Measurements from ENCODE around the gene ACSL6.

ACSL6 gene

GRCh38 chr5:131994090-131994489, 17.4 kb downstream of the ACSL6 start:
- no peak for TF ChIP-seq ZFX (IDR thresholded peaks at IDR 0.05)
- no peak overlapping the region for H3K27ac ChIP-seq

GRCh38 chr5:131993676-131994075, 17.8 kb downstream of the ACSL6 start:
- no peak for TF ChIP-seq ZFX (IDR thresholded peaks at IDR 0.05)
- TF ChIP-seq, protein P1, sequence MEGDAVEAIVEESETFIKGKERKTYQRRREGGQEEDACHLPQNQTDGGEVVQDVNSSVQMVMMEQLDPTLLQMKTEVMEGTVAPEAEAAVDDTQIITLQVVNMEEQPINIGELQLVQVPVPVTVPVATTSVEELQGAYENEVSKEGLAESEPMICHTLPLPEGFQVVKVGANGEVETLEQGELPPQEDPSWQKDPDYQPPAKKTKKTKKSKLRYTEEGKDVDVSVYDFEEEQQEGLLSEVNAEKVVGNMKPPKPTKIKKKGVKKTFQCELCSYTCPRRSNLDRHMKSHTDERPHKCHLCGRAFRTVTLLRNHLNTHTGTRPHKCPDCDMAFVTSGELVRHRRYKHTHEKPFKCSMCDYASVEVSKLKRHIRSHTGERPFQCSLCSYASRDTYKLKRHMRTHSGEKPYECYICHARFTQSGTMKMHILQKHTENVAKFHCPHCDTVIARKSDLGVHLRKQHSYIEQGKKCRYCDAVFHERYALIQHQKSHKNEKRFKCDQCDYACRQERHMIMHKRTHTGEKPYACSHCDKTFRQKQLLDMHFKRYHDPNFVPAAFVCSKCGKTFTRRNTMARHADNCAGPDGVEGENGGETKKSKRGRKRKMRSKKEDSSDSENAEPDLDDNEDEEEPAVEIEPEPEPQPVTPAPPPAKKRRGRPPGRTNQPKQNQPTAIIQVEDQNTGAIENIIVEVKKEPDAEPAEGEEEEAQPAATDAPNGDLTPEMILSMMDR (conservative IDR thresholded peaks at IDR 0.05): no peak
- no peak overlapping the region for H3K27ac ChIP-seq

GRCh38 chr5:131992370-131992769, 19.1 kb downstream of the ACSL6 start:
- H3K27ac ChIP-seq: no peak overlapping the region
- no peak for TF ChIP-seq ZFX (IDR thresholded peaks at IDR 0.05)
- TF ChIP-seq, protein P1 (conservative IDR thresholded peaks at IDR 0.05): no peak

DNA sequence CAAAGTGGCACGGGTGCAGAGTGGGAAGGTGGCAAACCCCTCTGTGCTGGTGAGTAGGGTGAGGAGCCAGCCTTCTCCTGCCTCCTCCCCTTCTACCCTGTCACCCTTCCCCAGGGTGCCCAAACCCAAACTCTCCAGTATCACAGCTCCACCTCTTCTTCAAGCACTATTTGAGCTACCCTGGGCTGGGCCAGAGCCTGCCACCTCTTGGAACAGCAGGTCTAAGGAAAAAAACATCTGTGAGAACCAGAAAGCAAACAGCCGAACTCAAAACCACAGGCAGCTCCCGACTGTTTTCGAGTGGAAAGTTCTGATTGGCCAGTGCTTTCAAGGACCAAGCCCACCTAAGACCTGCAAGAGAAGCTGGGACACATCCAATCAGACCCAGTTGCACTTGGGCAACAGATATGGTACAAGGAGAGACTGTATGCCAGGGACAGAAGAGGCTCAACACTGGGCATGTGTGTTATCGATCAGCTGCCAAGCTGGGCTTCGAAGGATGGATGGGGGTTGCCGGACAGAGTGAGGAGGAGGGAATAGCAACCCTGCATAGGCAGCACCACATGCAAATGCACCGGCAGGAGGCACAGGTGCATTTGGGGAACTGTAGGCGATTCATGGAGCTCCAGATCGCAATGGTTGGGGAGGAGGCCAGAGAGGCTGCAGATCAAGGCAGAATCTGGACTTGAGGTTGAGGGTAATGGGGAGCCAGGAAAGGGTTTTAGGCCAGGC, 19.7 kb downstream of the ACSL6 start:
- no peak overlapping the region for H3K27ac ChIP-seq
- TF ChIP-seq, protein P1 (conservative IDR thresholded peaks at IDR 0.05): no peak
- no peak for TF ChIP-seq ZFX (IDR thresholded peaks at IDR 0.05)

GRCh38 chr5:131990716-131991115, 20.7 kb downstream of the ACSL6 start:
- H3K27ac ChIP-seq: no peak overlapping the region
- TF ChIP-seq ZFX (IDR thresholded peaks at IDR 0.05): no peak
- TF ChIP-seq, protein P1 (conservative IDR thresholded peaks at IDR 0.05): no peak

GRCh38 chr5:131988601-131989000, 22.9 kb downstream of the ACSL6 start:
- no peak overlapping the region for H3K27ac ChIP-seq
- TF ChIP-seq ZFX (IDR thresholded peaks at IDR 0.05): no peak
- TF ChIP-seq, protein P1 (conservative IDR thresholded peaks at IDR 0.05): no peak

DNA sequence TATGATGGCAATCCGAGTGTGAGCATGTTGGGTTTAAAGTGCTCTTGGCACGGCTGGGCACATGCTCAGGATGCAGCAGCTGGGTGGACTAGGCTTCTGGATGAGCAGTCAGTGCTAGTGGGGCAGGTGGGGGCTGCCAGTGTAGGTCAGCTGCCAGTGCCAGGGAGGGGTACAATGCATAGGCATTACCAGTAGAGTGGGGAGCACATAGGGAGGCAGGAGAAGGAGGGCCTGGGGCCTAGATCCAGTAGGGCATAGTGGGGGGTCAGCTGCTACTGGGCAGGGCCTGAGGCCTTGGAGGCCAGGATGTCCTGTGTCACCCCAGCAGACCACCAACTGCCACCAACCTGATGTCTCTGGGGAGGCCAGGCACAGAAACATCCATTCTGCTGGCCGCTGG, 24.2 kb downstream of the ACSL6 start:
- TF ChIP-seq, protein P1 (conservative IDR thresholded peaks at IDR 0.05): no peak
- TF ChIP-seq ZFX (IDR thresholded peaks at IDR 0.05): no peak
- no peak overlapping the region for H3K27ac ChIP-seq
